Esophagus muscularis mucosa (tissue), 4 donors: ENCODE data around the gene OAF.

ENCODE experiments used
- CTCF ChIP-seq, 3 experiments: fragments of 200-600 bp in 2 of 3; fragments of 450-650 bp in 1 of 3; sonication (generic) in 2 of 3; IDR thresholded peaks; one replicate each; pipeline ENCODE4 v1.5.1; 2017 to 2019; ENCODE audit warnings: antibody characterized with exemption in 3 of 3, mild to moderate bottlenecking in 2 of 3, moderate library complexity in 1 of 3
- EP300 ChIP-seq: sonication (generic); formaldehyde crosslinking; IDR thresholded peaks from one replicate; pipeline ENCODE4 v1.6.1; 2017; ENCODE audit warnings: antibody characterized with exemption
- POLR2A ChIP-seq: fragments of 450-650 bp; IDR thresholded peaks from one replicate; pipeline ENCODE4 v1.6.1; 2017; ENCODE audit warnings: antibody characterized with exemption, moderate library complexity, mild to moderate bottlenecking, low read depth
- POLR2AphosphoS5 ChIP-seq, 2 donors: sonication (generic); formaldehyde crosslinking; IDR thresholded peaks; one replicate each; pipeline ENCODE4 v1.6.1; 2017; ENCODE audit warnings: antibody characterized with exemption in 2 of 2

- TF ChIP-seq CTCF (IDR thresholded peaks at IDR 0.05): no peak
- TF ChIP-seq POLR2A: no peak
- TF ChIP-seq EP300: no peak
- TF ChIP-seq POLR2AphosphoS5 (IDR thresholded peaks at IDR 0.05): no peak
Measured at GRCh38 chr11:120231963-120232362, 21.1 kb downstream of the OAF start.
